ENCODE data around the gene AWAT2.
"Not testable (repeated sequence)": the region's sequence is repeated elsewhere in the genome, so short reads cannot be mapped to it uniquely, and the experiment has no call there.

The AWAT2 gene

DNA sequence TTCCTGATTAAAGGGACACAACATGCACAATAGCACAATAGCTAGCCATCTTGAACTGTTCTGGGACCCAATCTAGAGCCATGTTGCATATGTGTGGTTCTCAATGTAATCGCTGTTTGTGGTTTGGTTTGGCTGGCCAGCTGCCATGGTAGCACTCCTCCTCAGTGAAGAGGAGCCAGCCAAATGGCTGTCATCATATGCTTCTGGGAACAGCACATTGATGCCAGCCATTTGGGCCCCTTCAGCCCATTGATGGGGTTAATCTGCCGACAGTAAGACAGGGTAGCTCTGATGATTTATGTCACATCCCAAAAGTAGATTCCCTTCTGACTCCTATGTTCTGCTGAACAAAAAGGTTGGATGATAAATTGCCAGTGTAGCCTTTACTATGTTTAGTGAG lies 48.5 kb downstream of the AWAT2 start:
- no peak for DNase-seq (ENCODE audit: low read depth in 3 of 3)

GRCh38 chrX:69998299-69998698 lies 51.4 kb downstream of the AWAT2 start:
- DNase-seq (ENCODE audit: low read depth in 3 of 3) = not testable (repeated sequence)

GRCh38 chrX:69996113-69996468 lies 53.6 kb downstream of the AWAT2 start:
- no peak for DNase-seq (ENCODE audit: low read depth in 3 of 3)

- no peak for DNase-seq (ENCODE audit: low read depth in 3 of 3)
Measured at GRCh38 chrX:69995362-69996112, 54.2 kb downstream of the AWAT2 start.

DNA sequence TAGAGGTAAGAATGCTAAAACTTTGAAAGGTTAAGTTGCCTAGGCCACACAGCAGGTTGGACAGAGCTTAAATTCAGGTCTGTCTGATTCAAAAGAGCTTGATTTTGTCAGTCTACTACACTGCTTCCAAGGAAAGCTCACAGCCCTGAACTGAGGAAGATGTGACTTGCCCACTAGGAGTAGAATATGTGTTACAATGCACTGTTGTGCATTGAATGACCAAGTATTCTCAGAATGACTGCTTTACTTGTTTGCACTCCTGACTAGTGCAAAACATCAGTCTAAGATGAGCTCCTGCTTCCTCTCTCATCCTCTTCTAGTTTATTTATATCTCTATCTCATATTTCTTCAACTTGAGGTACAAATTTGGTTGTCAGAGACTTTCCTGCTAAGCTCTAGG lies 56.2 kb downstream of the AWAT2 start:
- no peak for DNase-seq (ENCODE audit: low read depth in 3 of 3)

GRCh38 chrX:69991685-69992084 lies 58.1 kb downstream of the AWAT2 start:
- DNase-seq (ENCODE audit: low read depth in 3 of 3) = no peak

Data from stimulated activated CD4-positive, alpha-beta T cell treated with anti-CD3 and anti-CD28 coated beads, TNF-alpha, amount 100 ng/mL, for 4 hours (primary cell).